Duodenal mucosa (tissue), 2 donors: ENCODE results near the gene MS4A4E.
"Not testable (repeated sequence)": the region's sequence is repeated elsewhere in the genome, so short reads cannot be mapped to it uniquely, and the experiment has no call there.

Source experiments
- H3K27ac ChIP-seq: one replicate; pipeline ENCODE4 v1.7.0; 2013; ENCODE audit warnings: low read depth, low read length
- H3K27me3 ChIP-seq, 2 donors: one replicate each; pipeline ENCODE4 v1.7.0; 2013; ENCODE audit warnings: low read length in 2 of 2, control low read depth in 1 of 2; ENCODE audit not compliant: insufficient read depth in 2 of 2, control insufficient read depth in 1 of 2
- H3K36me3 ChIP-seq, 2 donors: one replicate each; pipeline ENCODE4 v1.7.0; 2013; ENCODE audit warnings: low read length in 2 of 2, control low read depth in 1 of 2; ENCODE audit not compliant: insufficient read depth in 2 of 2, control insufficient read depth in 1 of 2
- H3K4me1 ChIP-seq, 2 donors: one replicate each; pipeline ENCODE4 v1.7.0; 2013; ENCODE audit warnings: low read length in 2 of 2, control low read depth in 1 of 2; ENCODE audit not compliant: insufficient read depth in 2 of 2, control insufficient read depth in 1 of 2
- H3K4me3 ChIP-seq, 2 donors: one replicate each; pipeline ENCODE4 v1.7.0; 2013; ENCODE audit warnings: low read length in 2 of 2, low read depth in 1 of 2
- H3K9ac ChIP-seq, 2 donors: one replicate each; pipeline ENCODE4 v1.7.0; 2013; ENCODE audit warnings: low read length in 2 of 2, low read depth in 1 of 2
- H3K9me3 ChIP-seq, 2 donors: one replicate each; pipeline ENCODE4 v1.7.0; 2013; ENCODE audit warnings: low read length in 2 of 2, control low read depth in 1 of 2; ENCODE audit not compliant: control insufficient read depth in 1 of 2

Gene MS4A4E

GRCh38 chr11:60242740-60243239, at the start of gene MS4A4E:
TSS of gene MS4A4E (minus strand) at chr11:60243137. CDS start at chr11:60230055, 13,082 bp downstream.
- no peaks in the 10 kb centered on the region for H3K9me3 ChIP-seq
- no peaks in the 10 kb centered on the region for H3K36me3 ChIP-seq
- no peak within 1 kb of the TSS for H3K9ac ChIP-seq
- H3K4me1 ChIP-seq: no peaks in the 10 kb centered on the region
- peaks cover 0 to 3% of the 10 kb centered on the region in 2 donors for H3K27me3 ChIP-seq
- H3K4me3 ChIP-seq: no peak within 1 kb of the TSS
- H3K27ac ChIP-seq: no peak within 1 kb of the TSS

GRCh38 chr11:60292145-60292544, 49.2 kb upstream of the MS4A4E start:
- no peak overlapping the region for H3K9ac ChIP-seq
- H3K4me1 ChIP-seq: no peaks in the 10 kb centered on the region
- no peak overlapping the region for H3K4me3 ChIP-seq
- no peaks in the 10 kb centered on the region for H3K27me3 ChIP-seq
- no peak overlapping the region for H3K27ac ChIP-seq
- no peaks in the 10 kb centered on the region for H3K36me3 ChIP-seq
- H3K9me3 ChIP-seq: peaks cover 0 to 3% of the 10 kb centered on the region in 2 donors

GRCh38 chr11:60288531-60288930, 45.6 kb upstream of the MS4A4E start:
- H3K9me3 ChIP-seq: peaks cover 0 to 3% of the 10 kb centered on the region in 2 donors
- H3K36me3 ChIP-seq: no peaks in the 10 kb centered on the region
- H3K4me3 ChIP-seq: no peak overlapping the region
- no peak overlapping the region for H3K9ac ChIP-seq
- no peaks in the 10 kb centered on the region for H3K4me1 ChIP-seq
- H3K27me3 ChIP-seq: no peaks in the 10 kb centered on the region
- no peak overlapping the region for H3K27ac ChIP-seq

GRCh38 chr11:60285411-60286126, 42.6 kb upstream of the MS4A4E start:
- not testable (repeated sequence) for H3K27ac ChIP-seq

GRCh38 chr11:60282286-60282685, 39.3 kb upstream of the MS4A4E start:
- H3K36me3 ChIP-seq: no peaks in the 10 kb centered on the region
- H3K9me3 ChIP-seq: no peaks in the 10 kb centered on the region
- H3K27ac ChIP-seq: no peak overlapping the region
- no peaks in the 10 kb centered on the region for H3K4me1 ChIP-seq
- H3K9ac ChIP-seq: no peak overlapping the region
- H3K27me3 ChIP-seq: no peaks in the 10 kb centered on the region
- H3K4me3 ChIP-seq: no peak overlapping the region

More at GRCh38 chr11:60285411-60286126, 42.6 kb upstream of the MS4A4E start:
- H3K4me3 ChIP-seq, H3K4me1 ChIP-seq, H3K9ac ChIP-seq, H3K36me3 ChIP-seq, H3K27me3 ChIP-seq, H3K9me3 ChIP-seq: not testable (repeated sequence)

GRCh38 chr11:60281485-60281884, 38.5 kb upstream of the MS4A4E start:
- Histone ChIP-seq H3K9ac (no peak overlapping the region), H3K9me3 (no peaks in the 10 kb centered on the region), H3K4me3 (no peak overlapping the region), H3K36me3 (no peaks in the 10 kb centered on the region), H3K4me1 (no peaks in the 10 kb centered on the region), H3K27me3 (no peaks in the 10 kb centered on the region), H3K27ac (no peak overlapping the region)

- Histone ChIP-seq H3K27ac (no peak within 1 kb of the TSS), H3K36me3 (no peaks in the 10 kb centered on the region), H3K4me3 (no peak within 1 kb of the TSS), H3K9me3 (no peaks in the 10 kb centered on the region), H3K9ac (no peak within 1 kb of the TSS), H3K27me3 (no peaks in the 10 kb centered on the region), H3K4me1 (no peaks in the 10 kb centered on the region)
These were observed 37.5 kb upstream of the MS4A4E start, which contains the start of gene MS4A4A for GRCh38 chr11:60280412-60280811. TSS of gene MS4A4A (plus strand) at chr11:60280666. CDS start at chr11:60280676, 10 bp downstream.

GRCh38 chr11:60274416-60274815, 31.5 kb upstream of the MS4A4E start:
- Histone ChIP-seq H3K9ac (no peak overlapping the region), H3K27ac (no peak overlapping the region), H3K4me3 (no peak overlapping the region), H3K27me3 (no peaks in the 10 kb centered on the region), H3K9me3 (peaks cover 3 to 4% of the 10 kb centered on the region in 2 donors), H3K36me3 (no peaks in the 10 kb centered on the region), H3K4me1 (no peaks in the 10 kb centered on the region)

GRCh38 chr11:60265373-60266214, 22.7 kb upstream of the MS4A4E start:
- Histone ChIP-seq H3K4me3 (no peak overlapping the region), H3K27ac (no peak overlapping the region), H3K27me3 (peaks cover 0 to 4% of the 10 kb centered on the region in 2 donors), H3K4me1 (no peaks in the 10 kb centered on the region), H3K9ac (no peak overlapping the region), H3K9me3 (peaks cover 3 to 4% of the 10 kb centered on the region in 2 donors), H3K36me3 (no peaks in the 10 kb centered on the region)

- Histone ChIP-seq H3K27ac (no peak overlapping the region), H3K36me3 (no peaks in the 10 kb centered on the region), H3K9ac (no peak overlapping the region), H3K4me1 (no peaks in the 10 kb centered on the region), H3K4me3 (no peak overlapping the region), H3K9me3 (no peaks in the 10 kb centered on the region), H3K27me3 (peaks cover 0 to 4% of the 10 kb centered on the region in 2 donors)
These were observed 21.7 kb upstream of the MS4A4E start for GRCh38 chr11:60264644-60265043.
